ENCODE results near the gene PDZRN3. TPM values are rescaled to one million over a fixed set of nuclear protein-coding genes. Genes with fewer than 3 reads are reported as not detected.

PDZRN3 gene
- total RNA-seq, 1 experiment from 2014 or later: 12.5 TPM

GRCh38 chr3:73419942-73420341 lies 204.8 kb downstream of the PDZRN3 start:
- no peak for TF ChIP-seq CTCF (IDR thresholded peaks at IDR 0.05; ENCODE audit: insufficient read depth in 1 of 2, low read depth in 1 of 2, low read length in 1 of 2, severe bottlenecking in 1 of 2, unreplicated experiment in 1 of 2)
- Mint-ChIP-seq H3K9me3 (ENCODE audit: unreplicated experiment) (no peaks in the 10 kb centered on the region), H3K36me3 (ENCODE audit: insufficient read depth, unreplicated experiment) (no peaks in the 10 kb centered on the region), H3K27me3 (ENCODE audit: insufficient read depth, unreplicated experiment) (no peaks in the 10 kb centered on the region), H3K4me3 (ENCODE audit: unreplicated experiment) (no peak overlapping the region), H3K27ac (ENCODE audit: unreplicated experiment) (no peak overlapping the region), H3K4me1 (ENCODE audit: low read depth, unreplicated experiment) (no peaks in the 10 kb centered on the region)
- Histone ChIP-seq H3K4me1 (no peaks in the 10 kb centered on the region), H3K9me3 (no peaks in the 10 kb centered on the region), H3K27me3 (replicated peaks; ENCODE audit: control insufficient read depth, insufficient read depth, low read length) (no peaks in the 10 kb centered on the region), H3K4me3 (ENCODE audit: low read depth, low read length) (no peak overlapping the region), H3K36me3 (ENCODE audit: control insufficient read depth, insufficient read depth, low read length) (no peaks in the 10 kb centered on the region)
- BruUV-seq (replicated peaks): no TSS peak
- CTCF ChIA-PET: no interaction called here
- no peak for DNase-seq
- POLR2A ChIA-PET: no interaction called here
- intact Hi-C loops (cut with micrococcal nuclease; ENCODE audit: unreplicated experiment): no loop called here

GRCh38 chr3:73419179-73419803 lies 205.4 kb downstream of the PDZRN3 start:
- Mint-ChIP-seq H3K4me1 (ENCODE audit: low read depth, unreplicated experiment) (no peaks in the 10 kb centered on the region), H3K4me3 (ENCODE audit: unreplicated experiment) (no peak overlapping the region), H3K27ac (ENCODE audit: unreplicated experiment) (no peak overlapping the region), H3K27me3 (ENCODE audit: insufficient read depth, unreplicated experiment) (no peaks in the 10 kb centered on the region), H3K36me3 (ENCODE audit: insufficient read depth, unreplicated experiment) (no peaks in the 10 kb centered on the region), H3K9me3 (ENCODE audit: unreplicated experiment) (no peaks in the 10 kb centered on the region)
- Histone ChIP-seq H3K36me3 (ENCODE audit: control insufficient read depth, insufficient read depth, low read length) (no peaks in the 10 kb centered on the region), H3K4me3 (ENCODE audit: low read depth, low read length) (no peak overlapping the region), H3K27me3 (replicated peaks; ENCODE audit: control insufficient read depth, insufficient read depth, low read length) (no peaks in the 10 kb centered on the region), H3K4me1 (no peaks in the 10 kb centered on the region), H3K9me3 (no peaks in the 10 kb centered on the region)
- intact Hi-C loops (cut with micrococcal nuclease; ENCODE audit: unreplicated experiment): no loop called here
- ChIA-PET CTCF (no interaction called here), POLR2A (no interaction called here)
- TF ChIP-seq CTCF (IDR thresholded peaks at IDR 0.05; ENCODE audit: insufficient read depth in 1 of 2, low read depth in 1 of 2, low read length in 1 of 2, severe bottlenecking in 1 of 2, unreplicated experiment in 1 of 2): peak in 1 of 2 experiments; percentile 48
- DNase-seq: no peak
- no TSS peak for BruUV-seq (replicated peaks)

GRCh38 chr3:73418681-73419080 lies 206.1 kb downstream of the PDZRN3 start:
- Mint-ChIP-seq H3K4me1 (ENCODE audit: low read depth, unreplicated experiment) (no peaks in the 10 kb centered on the region), H3K4me3 (ENCODE audit: unreplicated experiment) (no peak overlapping the region), H3K27me3 (ENCODE audit: insufficient read depth, unreplicated experiment) (no peaks in the 10 kb centered on the region), H3K36me3 (ENCODE audit: insufficient read depth, unreplicated experiment) (no peaks in the 10 kb centered on the region), H3K27ac (ENCODE audit: unreplicated experiment) (no peak overlapping the region), H3K9me3 (ENCODE audit: unreplicated experiment) (no peaks in the 10 kb centered on the region)
- no peaks in the 10 kb centered on the region for H3K4me1 ChIP-seq
- no peak overlapping the region for H3K4me3 ChIP-seq (ENCODE audit: low read depth, low read length)
- intact Hi-C loops (cut with micrococcal nuclease; ENCODE audit: unreplicated experiment): no loop called here
- POLR2A ChIA-PET: no interaction called here
- no peaks in the 10 kb centered on the region for H3K27me3 ChIP-seq (replicated peaks; ENCODE audit: control insufficient read depth, insufficient read depth, low read length)
- no peaks in the 10 kb centered on the region for H3K36me3 ChIP-seq (ENCODE audit: control insufficient read depth, insufficient read depth, low read length)
- H3K9me3 ChIP-seq: no peaks in the 10 kb centered on the region
- no peak for DNase-seq
- TF ChIP-seq CTCF (IDR thresholded peaks at IDR 0.05; ENCODE audit: insufficient read depth in 1 of 2, low read depth in 1 of 2, low read length in 1 of 2, severe bottlenecking in 1 of 2, unreplicated experiment in 1 of 2): no peak
- CTCF ChIA-PET: no interaction called here
- no TSS peak for BruUV-seq (replicated peaks)
